HepG2 (cell line): ENCODE data around the gene CDC26. TPM values are rescaled to one million over a fixed set of nuclear protein-coding genes. Genes with fewer than 3 reads are reported as not detected.

Source experiments
- GLI4 ChIP-seq: sonication (generic); formaldehyde crosslinking; IDR thresholded peaks from 2 replicates; pipeline ENCODE4 v1.5.1; 2020; ENCODE audit warnings: missing genetic modification reagents, mild to moderate bottlenecking, moderate library complexity, borderline replicate concordance
- ISX ChIP-seq: sonication (generic); formaldehyde crosslinking; conservative IDR thresholded peaks from 2 replicates; pipeline ENCODE4 v1.5.0; 2020; ENCODE audit warnings: missing genetic modification reagents
- NFE2L1 ChIP-seq: sonication (generic); formaldehyde crosslinking; IDR thresholded peaks from 2 replicates; pipeline ENCODE4 v1.4.0; 2020; ENCODE audit warnings: missing genetic modification reagents, mild to moderate bottlenecking, borderline replicate concordance
- NFIB ChIP-seq: sonication (generic); formaldehyde crosslinking; IDR thresholded peaks from 2 replicates; pipeline ENCODE4 v1.9.0; 2021; ENCODE audit warnings: missing genetic modification reagents, mild to moderate bottlenecking, borderline replicate concordance
- POGZ ChIP-seq: sonication (generic); formaldehyde crosslinking; IDR thresholded peaks from 2 replicates; pipeline ENCODE4 v1.4.0; 2020; ENCODE audit warnings: mild to moderate bottlenecking, missing genetic modification reagents
- PRPF4 ChIP-seq: fragments of 200-400 bp; formaldehyde crosslinking; IDR thresholded peaks from 2 replicates; pipeline ENCODE4 v1.6.1; 2016; ENCODE audit warnings: low read length, low read depth; ENCODE audit not compliant: poor library complexity, severe bottlenecking
- RFX5 ChIP-seq: IDR thresholded peaks from 2 replicates; pipeline ENCODE4 v1.6.1; 2011; ENCODE audit warnings: low read depth, low read length, improper control_type of control experiment
- SP4 ChIP-seq: sonication (generic); formaldehyde crosslinking; IDR thresholded peaks from 2 replicates; pipeline ENCODE4 v1.8.1; 2023; ENCODE audit warnings: mild to moderate bottlenecking, missing genetic modification reagents
- TRIM24 ChIP-seq: sonication (generic); formaldehyde crosslinking; IDR thresholded peaks from 2 replicates; pipeline ENCODE4 v1.8.0; 2022; ENCODE audit warnings: mild to moderate bottlenecking, missing genetic modification reagents
- ZNF20 ChIP-seq: sonication (generic); formaldehyde crosslinking; IDR thresholded peaks from 2 replicates; pipeline ENCODE4 v1.4.0; 2020; ENCODE audit warnings: mild to moderate bottlenecking, moderate library complexity, missing genetic modification reagents
- ZNF615 ChIP-seq: sonication (generic); formaldehyde crosslinking; IDR thresholded peaks from 2 replicates; pipeline ENCODE4 v1.5.0; 2020; ENCODE audit warnings: mild to moderate bottlenecking, missing genetic modification reagents, borderline replicate concordance
- ZNF83 ChIP-seq: sonication (generic); formaldehyde crosslinking; IDR thresholded peaks from 2 replicates; pipeline ENCODE4 v1.4.0; 2020; ENCODE audit warnings: missing genetic modification reagents, mild to moderate bottlenecking, borderline replicate concordance
- polyA plus RNA-seq, 8 experiments: library from polyadenylated mRNA; depleted of rRNA in 3 of 8; stranded (reverse) in 7 of 8; unstranded in 1 of 8; fragments of >200 nt; fragmentation: Illumina TruSeq in 4 of 8; extraction: Trizol in 4 of 8; gene quantifications; 2 replicates each; pipeline versions ENCODE4 v1.2.1 to v1.2.3, GENCODE V29; 2011 to 2016; ENCODE audit warnings: low read depth in 4 of 8, missing spikeins in 1 of 8, mixed read lengths in 1 of 8; ENCODE audit not compliant: insufficient read depth in 1 of 8
- total RNA-seq, 5 experiments: library from RNA; depleted of rRNA; stranded (reverse); fragments of >200 nt; fragmentation: Illumina TruSeq; extraction: Trizol; gene quantifications; 2 replicates each; pipeline ENCODE4 v1.2.3, GENCODE V29; 2016; ENCODE audit warnings: low read depth in 1 of 5
- TF ChIP-seq, protein P1 (sequence below): sonication (generic); formaldehyde crosslinking; IDR thresholded peaks from 2 replicates; pipeline ENCODE4 v1.5.1; 2020; ENCODE audit warnings: missing genetic modification reagents, mild to moderate bottlenecking, borderline replicate concordance
- TF ChIP-seq, protein P2 (sequence below): sonication (generic); formaldehyde crosslinking; IDR thresholded peaks from 2 replicates; pipeline ENCODE4 v1.4.0; 2020; ENCODE audit warnings: mild to moderate bottlenecking, missing genetic modification reagents
- TF ChIP-seq, protein P3 (sequence below): sonication (generic); formaldehyde crosslinking; IDR thresholded peaks from 2 replicates; pipeline ENCODE4 v1.9.0; 2022; ENCODE audit warnings: missing genetic modification reagents, mild to moderate bottlenecking, borderline replicate concordance
- TF ChIP-seq, protein P4 (sequence below): sonication (generic); formaldehyde crosslinking; IDR thresholded peaks from 2 replicates; pipeline ENCODE4 v1.9.0; 2021; ENCODE audit warnings: missing genetic modification reagents, borderline replicate concordance
- TF ChIP-seq, protein P5 (sequence below): IDR thresholded peaks from 2 replicates; pipeline ENCODE4 v1.6.1; 2016; ENCODE audit warnings: missing biosample characterization, missing genetic modification reagents, low read depth
- TF ChIP-seq, protein P6 (sequence below): sonication (generic); formaldehyde crosslinking; IDR thresholded peaks from 2 replicates; pipeline ENCODE4 v1.9.0; 2021; ENCODE audit warnings: missing genetic modification reagents, borderline replicate concordance

Gene CDC26
- total and polyA plus RNA-seq, 2 of the 13 experiments (the other 11 are each of a cell fraction or from before 2014, with no cell fraction given) = 26.6 to 57.9 TPM

DNA sequence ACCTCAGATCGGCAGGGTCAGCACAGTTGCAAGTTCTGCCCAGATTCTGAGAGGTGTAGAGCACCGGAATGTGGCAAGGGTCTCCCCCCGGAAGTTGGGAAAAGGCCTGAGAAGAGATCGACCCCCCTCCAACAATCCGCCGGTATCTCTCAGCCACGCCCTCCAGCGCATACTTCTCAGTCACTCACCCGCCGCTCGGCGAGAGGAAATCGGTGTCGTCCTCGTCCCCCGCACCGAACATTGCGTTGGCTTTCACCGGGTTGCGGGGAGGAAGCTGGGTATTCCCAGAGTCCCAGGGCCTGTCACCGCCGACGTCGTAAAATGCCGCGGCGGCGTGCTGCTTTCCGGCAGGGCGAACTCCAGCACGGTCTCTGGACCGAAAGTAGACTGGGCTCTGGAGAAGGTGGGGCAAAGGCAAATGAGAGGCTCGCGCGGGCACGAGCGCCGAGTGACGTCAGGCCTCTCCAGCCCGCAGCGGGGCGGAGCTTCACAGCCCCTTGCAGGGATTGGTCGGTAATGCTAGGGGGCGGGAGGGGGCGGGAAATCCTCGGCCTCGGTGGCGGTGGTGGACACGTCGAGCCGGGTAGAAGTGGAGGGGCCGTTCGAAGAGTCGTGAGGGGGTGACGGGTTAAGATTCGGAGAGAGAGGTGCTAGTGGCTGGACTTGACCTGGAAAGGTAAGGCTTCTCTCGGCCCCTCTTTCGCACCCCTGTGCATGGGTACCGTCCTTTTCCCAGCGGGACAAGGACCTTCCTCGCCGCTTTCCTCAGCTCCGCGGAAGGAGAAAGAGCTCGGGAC lies 54.2 kb downstream of the CDC26 start, which contains the start of the genes FKBP15 and SLC31A1 (continued):
- TF ChIP-seq, protein P1, sequence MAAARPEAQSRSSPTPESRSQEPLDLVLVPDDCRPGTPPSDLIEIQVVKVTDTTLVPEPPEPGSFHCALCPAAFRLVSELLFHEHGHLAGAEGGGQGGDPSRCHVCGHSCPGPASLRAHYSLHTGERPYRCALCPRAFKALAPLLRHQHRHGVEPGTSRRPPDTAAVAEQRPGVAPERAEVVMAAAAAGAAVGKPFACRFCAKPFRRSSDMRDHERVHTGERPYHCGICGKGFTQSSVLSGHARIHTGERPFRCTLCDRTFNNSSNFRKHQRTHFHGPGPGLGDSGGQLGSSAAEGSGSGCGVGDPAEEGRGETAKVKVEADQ (CRISPR knock-in tag) = no peak
- TF ChIP-seq, protein P2, sequence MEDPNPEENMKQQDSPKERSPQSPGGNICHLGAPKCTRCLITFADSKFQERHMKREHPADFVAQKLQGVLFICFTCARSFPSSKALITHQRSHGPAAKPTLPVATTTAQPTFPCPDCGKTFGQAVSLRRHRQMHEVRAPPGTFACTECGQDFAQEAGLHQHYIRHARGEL = no peak
- TF ChIP-seq TRIM24 (CRISPR knock-in tag) = no peak
- no peak for TF ChIP-seq ZNF83 (CRISPR knock-in tag)
- TF ChIP-seq SP4 (CRISPR knock-in tag) = peak; percentile 88
- no peak for TF ChIP-seq NFE2L1
- TF ChIP-seq ZNF20 (CRISPR knock-in tag) = no peak
- TF ChIP-seq PRPF4 = no peak
- no peak for TF ChIP-seq NFIB
- TF ChIP-seq ZNF615 = no peak
- peak; percentile 76 for TF ChIP-seq POGZ (CRISPR knock-in tag)
- TF ChIP-seq ISX = no peak; the same call in 1 of the 2 replicates
- TF ChIP-seq, protein P3, sequence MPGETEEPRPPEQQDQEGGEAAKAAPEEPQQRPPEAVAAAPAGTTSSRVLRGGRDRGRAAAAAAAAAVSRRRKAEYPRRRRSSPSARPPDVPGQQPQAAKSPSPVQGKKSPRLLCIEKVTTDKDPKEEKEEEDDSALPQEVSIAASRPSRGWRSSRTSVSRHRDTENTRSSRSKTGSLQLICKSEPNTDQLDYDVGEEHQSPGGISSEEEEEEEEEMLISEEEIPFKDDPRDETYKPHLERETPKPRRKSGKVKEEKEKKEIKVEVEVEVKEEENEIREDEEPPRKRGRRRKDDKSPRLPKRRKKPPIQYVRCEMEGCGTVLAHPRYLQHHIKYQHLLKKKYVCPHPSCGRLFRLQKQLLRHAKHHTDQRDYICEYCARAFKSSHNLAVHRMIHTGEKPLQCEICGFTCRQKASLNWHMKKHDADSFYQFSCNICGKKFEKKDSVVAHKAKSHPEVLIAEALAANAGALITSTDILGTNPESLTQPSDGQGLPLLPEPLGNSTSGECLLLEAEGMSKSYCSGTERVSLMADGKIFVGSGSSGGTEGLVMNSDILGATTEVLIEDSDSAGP = peak; percentile 81
- TF ChIP-seq, protein P4, sequence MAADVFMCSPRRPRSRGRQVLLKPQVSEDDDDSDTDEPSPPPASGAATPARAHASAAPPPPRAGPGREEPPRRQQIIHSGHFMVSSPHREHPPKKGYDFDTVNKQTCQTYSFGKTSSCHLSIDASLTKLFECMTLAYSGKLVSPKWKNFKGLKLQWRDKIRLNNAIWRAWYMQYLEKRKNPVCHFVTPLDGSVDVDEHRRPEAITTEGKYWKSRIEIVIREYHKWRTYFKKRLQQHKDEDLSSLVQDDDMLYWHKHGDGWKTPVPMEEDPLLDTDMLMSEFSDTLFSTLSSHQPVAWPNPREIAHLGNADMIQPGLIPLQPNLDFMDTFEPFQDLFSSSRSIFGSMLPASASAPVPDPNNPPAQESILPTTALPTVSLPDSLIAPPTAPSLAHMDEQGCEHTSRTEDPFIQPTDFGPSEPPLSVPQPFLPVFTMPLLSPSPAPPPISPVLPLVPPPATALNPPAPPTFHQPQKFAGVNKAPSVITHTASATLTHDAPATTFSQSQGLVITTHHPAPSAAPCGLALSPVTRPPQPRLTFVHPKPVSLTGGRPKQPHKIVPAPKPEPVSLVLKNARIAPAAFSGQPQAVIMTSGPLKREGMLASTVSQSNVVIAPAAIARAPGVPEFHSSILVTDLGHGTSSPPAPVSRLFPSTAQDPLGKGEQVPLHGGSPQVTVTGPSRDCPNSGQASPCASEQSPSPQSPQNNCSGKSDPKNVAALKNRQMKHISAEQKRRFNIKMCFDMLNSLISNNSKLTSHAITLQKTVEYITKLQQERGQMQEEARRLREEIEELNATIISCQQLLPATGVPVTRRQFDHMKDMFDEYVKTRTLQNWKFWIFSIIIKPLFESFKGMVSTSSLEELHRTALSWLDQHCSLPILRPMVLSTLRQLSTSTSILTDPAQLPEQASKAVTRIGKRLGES (CRISPR knock-in tag) = no peak
- TF ChIP-seq, protein P5, sequence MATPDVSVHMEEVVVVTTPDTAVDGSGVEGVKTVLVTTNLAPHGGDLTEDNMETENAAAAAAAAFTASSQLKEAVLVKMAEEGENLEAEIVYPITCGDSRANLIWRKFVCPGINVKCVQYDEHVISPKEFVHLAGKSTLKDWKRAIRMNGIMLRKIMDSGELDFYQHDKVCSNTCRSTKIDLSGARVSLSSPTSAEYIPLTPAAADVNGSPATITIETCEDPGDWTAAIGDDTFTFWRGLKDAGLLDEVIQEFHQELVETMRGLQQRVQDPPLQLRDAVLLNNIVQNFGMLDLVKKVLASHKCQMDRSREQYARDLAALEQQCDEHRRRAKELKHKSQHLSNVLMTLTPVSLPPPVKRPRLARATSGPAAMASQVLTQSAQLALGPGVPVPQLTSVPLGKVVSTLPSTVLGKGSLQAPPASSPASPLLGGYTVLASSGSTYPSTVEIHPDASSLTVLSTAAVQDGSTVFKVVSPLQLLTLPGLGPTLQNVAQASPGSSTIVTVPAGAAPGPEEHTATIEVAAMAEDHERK = 0 out of 2 replicates have a peak, but pooled peaks have one; percentile 11
- TF ChIP-seq GLI4 (CRISPR knock-in tag) = 0 out of 2 replicates have a peak, but pooled peaks have one; percentile 18
- TF ChIP-seq, protein P6, sequence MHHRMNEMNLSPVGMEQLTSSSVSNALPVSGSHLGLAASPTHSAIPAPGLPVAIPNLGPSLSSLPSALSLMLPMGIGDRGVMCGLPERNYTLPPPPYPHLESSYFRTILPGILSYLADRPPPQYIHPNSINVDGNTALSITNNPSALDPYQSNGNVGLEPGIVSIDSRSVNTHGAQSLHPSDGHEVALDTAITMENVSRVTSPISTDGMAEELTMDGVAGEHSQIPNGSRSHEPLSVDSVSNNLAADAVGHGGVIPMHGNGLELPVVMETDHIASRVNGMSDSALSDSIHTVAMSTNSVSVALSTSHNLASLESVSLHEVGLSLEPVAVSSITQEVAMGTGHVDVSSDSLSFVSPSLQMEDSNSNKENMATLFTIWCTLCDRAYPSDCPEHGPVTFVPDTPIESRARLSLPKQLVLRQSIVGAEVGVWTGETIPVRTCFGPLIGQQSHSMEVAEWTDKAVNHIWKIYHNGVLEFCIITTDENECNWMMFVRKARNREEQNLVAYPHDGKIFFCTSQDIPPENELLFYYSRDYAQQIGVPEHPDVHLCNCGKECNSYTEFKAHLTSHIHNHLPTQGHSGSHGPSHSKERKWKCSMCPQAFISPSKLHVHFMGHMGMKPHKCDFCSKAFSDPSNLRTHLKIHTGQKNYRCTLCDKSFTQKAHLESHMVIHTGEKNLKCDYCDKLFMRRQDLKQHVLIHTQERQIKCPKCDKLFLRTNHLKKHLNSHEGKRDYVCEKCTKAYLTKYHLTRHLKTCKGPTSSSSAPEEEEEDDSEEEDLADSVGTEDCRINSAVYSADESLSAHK (CRISPR knock-in tag) = no peak
- TF ChIP-seq RFX5 = 0 out of 2 replicates have a peak, but pooled peaks have one; percentile 45
